A549 (cell line): ENCODE results near the gene ZNF350. TPM values are rescaled to one million over a fixed set of nuclear protein-coding genes. Genes with fewer than 3 reads are reported as not detected.

Experiments
- ATAC-seq, 2 experiments: fragments of 200-7000 bp in 1 of 2; fragments of >200 bp in 1 of 2; cut with Nextera tagmentation in 1 of 2; cut with Tn5 transposase in 1 of 2; 3 replicates each; pipeline versions ENCODE4 v1.8.0 to v1.9.1; 2018 to 2020; ENCODE audit warnings: mild to moderate bottlenecking in 1 of 2, moderate library complexity in 1 of 2
- CTCF ChIA-PET: fragments of 300-600 bp; sonication (Branson Sonifier 250); formaldehyde crosslinking; extraction: SDS; loops from one replicate; lab custom pipeline; 2021; ENCODE audit warnings: antibody characterized with exemption, inconsistent platforms; lab: Yijun Ruan, JAX
- POLR2A ChIA-PET: fragments of 350-600 bp; formaldehyde crosslinking; extraction: SDS; loops from one replicate; lab custom pipeline; 2021; ENCODE audit warnings: antibody characterized with exemption, inconsistent platforms; lab: Yijun Ruan, JAX
- DNase-seq, 2 experiments: peaks; one replicate each; pipeline versions ENCODE4 v3.0.0 to v3.0.0-alpha.2; 2011 to 2016; ENCODE audit warnings: low read depth in 1 of 2, low spot score in 1 of 2
- FAIRE-seq: peaks from 2 replicates; lab custom pipeline; 2011; peaks lifted over from hg19 to GRCh38; lab: Jason Lieb, UNC
- H3K27ac ChIP-seq, 2 experiments: fragments of >200 bp; sonication (Bioruptor Twin); formaldehyde crosslinking; 3 replicates each; pipeline ENCODE4 v1.5.1; 2016 to 2017
- H3K4me1 ChIP-seq: fragments of >200 bp; sonication (Bioruptor Twin); formaldehyde crosslinking; 3 replicates; pipeline ENCODE4 v1.6.1; 2016
- H3K4me2 ChIP-seq: fragments of >200 bp; sonication (Bioruptor Twin); formaldehyde crosslinking; 3 replicates; pipeline ENCODE4 v1.6.1; 2016
- H3K4me3 ChIP-seq: fragments of >200 bp; sonication (Bioruptor Twin); formaldehyde crosslinking; 3 replicates; pipeline ENCODE4 v1.5.1; 2016
- H3K9me3 ChIP-seq: fragments of >200 bp; sonication (Bioruptor Twin); formaldehyde crosslinking; 3 replicates; pipeline ENCODE4 v1.6.1; 2016
- BHLHE40 ChIP-seq: IDR thresholded peaks from 2 replicates; pipeline ENCODE4 v1.6.1; 2012; ENCODE audit warnings: low read depth, low read length, inconsistent platforms
- CHD4 ChIP-seq: fragments of 200-600 bp; sonication (generic); IDR thresholded peaks from 2 replicates; pipeline ENCODE4 v1.6.1; 2016; ENCODE audit warnings: antibody characterized with exemption, mild to moderate bottlenecking, borderline replicate concordance
- CTCF ChIP-seq: fragments of >200 bp; sonication (Bioruptor Twin); formaldehyde crosslinking; IDR thresholded peaks from 3 replicates; pipeline ENCODE4 v1.5.1; 2016
- ELK1 ChIP-seq: fragments of 150-350 bp; IDR thresholded peaks from 2 replicates; pipeline ENCODE4 v1.6.1; 2014; ENCODE audit warnings: low read depth, mild to moderate bottlenecking, low read length
- FOSL2 ChIP-seq, 2 experiments: fragments of 450-650 bp in 1 of 2; fragments of >200 bp in 1 of 2; sonication (Bioruptor Twin) in 1 of 2; formaldehyde crosslinking; IDR thresholded peaks; 2 replicates each; pipeline versions ENCODE4 v1.5.0 to v1.6.1; 2016 to 2020; ENCODE audit warnings: mild to moderate bottlenecking in 1 of 2, moderate library complexity in 1 of 2
- HDAC2 ChIP-seq: fragments of 200-600 bp; sonication (generic); IDR thresholded peaks from 2 replicates; pipeline ENCODE4 v1.6.1; 2016
- HMGXB4 ChIP-seq: fragments of 250-450 bp; sonication (Bioruptor Pico); IDR thresholded peaks from 2 replicates; pipeline ENCODE4 v1.5.0; 2021; ENCODE audit warnings: mild to moderate bottlenecking, moderate library complexity, borderline replicate concordance
- HOXA7 ChIP-seq: fragments of 250-450 bp; sonication (Bioruptor Pico); IDR thresholded peaks from 2 replicates; pipeline ENCODE4 v1.5.0; 2020; ENCODE audit warnings: mild to moderate bottlenecking, moderate library complexity
- HOXB13 ChIP-seq: fragments of 250-450 bp; sonication (Bioruptor Pico); IDR thresholded peaks from 2 replicates; pipeline ENCODE4 v1.5.0; 2020; ENCODE audit warnings: low read depth, mild to moderate bottlenecking, moderate library complexity
- HOXB5 ChIP-seq: fragments of 250-450 bp; sonication (Bioruptor Pico); IDR thresholded peaks from 2 replicates; pipeline ENCODE4 v1.5.0; 2020; ENCODE audit warnings: mild to moderate bottlenecking, moderate library complexity
- KDM1A ChIP-seq: fragments of 200-600 bp; sonication (generic); IDR thresholded peaks from 2 replicates; pipeline ENCODE4 v1.6.1; 2016; ENCODE audit warnings: low read depth, mild to moderate bottlenecking
- PHF8 ChIP-seq: fragments of 200-600 bp; sonication (generic); IDR thresholded peaks from 2 replicates; pipeline ENCODE4 v1.6.1; 2016; ENCODE audit warnings: low read depth, mild to moderate bottlenecking, antibody characterized with exemption, moderate library complexity, borderline replicate concordance
- RAD21 ChIP-seq, 2 experiments: fragments of >200 bp in 1 of 2; sonication (Bioruptor Twin) in 1 of 2; formaldehyde crosslinking in 1 of 2; IDR thresholded peaks in 1 of 2; conservative IDR thresholded peaks in 1 of 2; 2 replicates in 1 of 2; 3 replicates in 1 of 2; pipeline ENCODE4 v1.6.1; 2012 to 2018; ENCODE audit warnings: inconsistent platforms in 1 of 2
- REST ChIP-seq: fragments of 200-600 bp; sonication (generic); IDR thresholded peaks from 2 replicates; pipeline ENCODE4 v1.6.1; 2016; ENCODE audit warnings: antibody characterized with exemption, mild to moderate bottlenecking, moderate library complexity
- RNF2 ChIP-seq: fragments of 200-600 bp; sonication (generic); IDR thresholded peaks from 2 replicates; pipeline ENCODE4 v1.6.1; 2016; ENCODE audit warnings: low read depth, mild to moderate bottlenecking, antibody characterized with exemption, moderate library complexity, borderline replicate concordance
- TFCP2L1 ChIP-seq: fragments of 250-450 bp; sonication (Bioruptor Pico); IDR thresholded peaks from 2 replicates; pipeline ENCODE4 v1.5.0; 2021; ENCODE audit warnings: mild to moderate bottlenecking
- ZFP36 ChIP-seq: fragments of 450-650 bp; IDR thresholded peaks from 2 replicates; pipeline ENCODE4 v1.6.1; 2014; ENCODE audit warnings: borderline replicate concordance; ENCODE audit not compliant: partially characterized antibody
- WGBS: methylation state at CpG from one replicate; pipeline ENCODE4 v1.1.6; 2017; ENCODE audit errors: missing lambda C conversion rate; 5-methylcytosine and 5-hydroxymethylcytosine counted together
- polyA plus RNA-seq, 4 experiments: library from polyadenylated mRNA; depleted of rRNA in 3 of 4; stranded (reverse); fragments of >200 nt; fragmentation: RNase III in 1 of 4; extraction: RNeasy Plus Mini Kit Qiagen cat#74134 plus additional on column Dnase treatment in 1 of 4; gene quantifications; 2 replicates in 3 of 4; 3 replicates in 1 of 4; pipeline ENCODE4 v1.2.3, GENCODE V29; 2011 to 2017

The ZNF350 gene
- polyA plus RNA-seq, 2 of the 4 experiments (the other 2 are of a cell fraction): 6.0 to 10.1 TPM

- no peak for FAIRE-seq
These were observed 35.6 kb upstream of the ZNF350 start for GRCh38 chr19:52022193-52022592.

GRCh38 chr19:52020506-52020905 is 33.9 kb upstream of the ZNF350 start:
- TF ChIP-seq TFCP2L1 (CRISPR knock-in tag): no peak
- TF ChIP-seq FOSL2 (IDR thresholded peaks at IDR 0.05): no peak
- TF ChIP-seq FOSL2 (CRISPR knock-in tag; IDR thresholded peaks at IDR 0.05): peak; percentile 36; the same call in 1 of the 2 replicates
- Histone ChIP-seq H3K4me2 (no peak overlapping the region), H3K9me3 (peaks cover 92% of the 10 kb centered on the region), H3K4me3 (no peak overlapping the region), H3K4me1 (no peaks in the 10 kb centered on the region), H3K27ac (no peak overlapping the region)
- POLR2A ChIA-PET: interaction anchor here (1.7 kb wide), 1 partner anchor 12 kb away, joined by 3 read pairs; the partner anchor contains the start of gene ZNF615
- ATAC-seq: no peak
- CTCF ChIA-PET: interaction anchor here (0.6 to 0.7 kb wide), 2 partner anchors 17 to 98 kb away, joined by 4 read pairs; no protein-coding TSS in a partner anchor
- WGBS: 91% methylated on average over 4 of the region's 4 CpGs
- no peak for FAIRE-seq
- DNase-seq: no peak

More at GRCh38 chr19:52022193-52022592, 35.6 kb upstream of the ZNF350 start:
- Histone ChIP-seq H3K4me1 (no peaks in the 10 kb centered on the region), H3K4me3 (no peak overlapping the region), H3K9me3 (peaks cover 93% of the 10 kb centered on the region), H3K4me2 (no peak overlapping the region), H3K27ac (no peak overlapping the region)
- WGBS: 94% methylated on average over 15 of the region's 15 CpGs
- TF ChIP-seq REST: no peak
- no peak for TF ChIP-seq CHD4
- no peak for TF ChIP-seq HDAC2
- no peak for TF ChIP-seq ELK1
- no peak for TF ChIP-seq RAD21 (conservative IDR thresholded peaks at IDR 0.05 in 1 of 2, IDR thresholded peaks at IDR 0.05 in 1 of 2)
- TF ChIP-seq HMGXB4 (CRISPR knock-in tag): no peak
- no peak for TF ChIP-seq ZFP36
- ChIA-PET CTCF (interaction anchor here (0.6 to 0.8 kb wide), 2 partner anchors 19 to 84 kb away, joined by 3 read pairs; no protein-coding TSS in a partner anchor), POLR2A (interaction anchor here (0.6 kb wide), 1 partner anchor 107 kb away, joined by 3 read pairs; no protein-coding TSS in a partner anchor)
- ATAC-seq: no peak
- no peak for DNase-seq

GRCh38 chr19:52010674-52011073 is 24.0 kb upstream of the ZNF350 start:
- ATAC-seq: no peak
- WGBS: 89% methylated on average over 1 of the region's 1 CpG
- no peak for DNase-seq
- POLR2A ChIA-PET: no interaction called here
- H3K4me2 ChIP-seq: no peak overlapping the region
- peaks cover 86% of the 10 kb centered on the region for H3K9me3 ChIP-seq
- FAIRE-seq: no peak
- no peak for TF ChIP-seq CTCF
- no peak for TF ChIP-seq HOXB13
- no peak for TF ChIP-seq PHF8
- no peak for TF ChIP-seq HOXB5 (CRISPR knock-in tag)
- no peak for TF ChIP-seq HOXA7 (CRISPR knock-in tag)
- TF ChIP-seq KDM1A: no peak
- no peak for TF ChIP-seq RNF2
- no peak for TF ChIP-seq CHD4
- no peak for TF ChIP-seq BHLHE40
- CTCF ChIA-PET: no interaction called here
- H3K27ac ChIP-seq: no peak overlapping the region
- H3K4me3 ChIP-seq: no peak overlapping the region
- H3K4me1 ChIP-seq: no peaks in the 10 kb centered on the region
